HFFc6 (cell line): ENCODE measurements around the gene RAB27B. TPM values are rescaled to one million over a fixed set of nuclear protein-coding genes. Genes with fewer than 3 reads are reported as not detected.

Source experiments
- DNase-seq: peaks from one replicate; pipeline ENCODE4 v3.0.0-alpha.2; 2018
- H3K27ac Mint-ChIP-seq: 2 replicates; pipeline ENCODE4 v1.8.0; 2020; ENCODE audit warnings: mild to moderate bottlenecking, mixed read lengths
- H3K27me3 Mint-ChIP-seq: 2 replicates; pipeline ENCODE4 v1.8.0; 2021; ENCODE audit warnings: mild to moderate bottlenecking, moderate library complexity, mixed read lengths; ENCODE audit not compliant: insufficient read depth
- H3K36me3 Mint-ChIP-seq: 2 replicates; pipeline ENCODE4 v1.8.0; 2021; ENCODE audit warnings: low read depth, mixed read lengths
- H3K4me1 Mint-ChIP-seq: 2 replicates; pipeline ENCODE4 v1.8.0; 2020; ENCODE audit warnings: low read depth, mixed read lengths
- H3K4me3 Mint-ChIP-seq: 2 replicates; pipeline ENCODE4 v1.8.0; 2020; ENCODE audit warnings: mild to moderate bottlenecking, moderate library complexity, mixed read lengths
- H3K9me3 Mint-ChIP-seq: 2 replicates; pipeline ENCODE4 v1.8.0; 2020; ENCODE audit warnings: mild to moderate bottlenecking, mixed read lengths
- total RNA-seq, 6 experiments: library from RNA; stranded (reverse); fragmentation: NEBNext Ultra II Directional; extraction: Animal tissue kit (Norgen Biotek cat#: 25700); gene quantifications; 2 replicates in 1 of 6; 3 replicates in 5 of 6; pipeline ENCODE4 v1.2.3, GENCODE V29; 2021
- TF ChIP-seq, protein P1 (sequence below): fragments of 200-600 bp; sonication (generic); IDR thresholded peaks from 2 replicates; pipeline ENCODE4 v1.5.0; 2021; ENCODE audit warnings: antibody characterized with exemption, mild to moderate bottlenecking

The RAB27B gene
- total RNA-seq, 6 experiments from 2014 or later: 0.34 to 2.2 (median 0.79) TPM

DNA sequence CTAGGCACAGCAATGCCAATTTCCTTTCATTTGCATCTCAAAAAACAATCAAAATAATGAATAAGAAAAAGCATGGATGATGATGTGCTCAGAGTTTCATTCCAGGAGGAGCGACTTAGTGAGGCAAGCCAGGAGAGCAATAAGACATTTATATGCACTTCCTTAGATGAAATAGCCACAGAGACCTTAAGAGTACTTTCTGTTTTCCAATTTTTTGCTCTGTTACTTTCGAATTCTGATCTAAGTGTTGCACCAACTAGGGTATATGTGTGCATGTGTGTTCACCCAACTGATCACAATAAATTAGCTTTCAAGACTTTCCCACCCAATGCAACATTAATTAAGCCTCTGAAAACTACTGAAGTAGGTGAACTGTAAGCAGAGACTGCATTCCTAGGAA, 709 bp downstream of the RAB27B start:
- peaks cover 3% of the 10 kb centered on the region for H3K27me3 Mint-ChIP-seq
- no peak for DNase-seq
- H3K9me3 Mint-ChIP-seq: peaks cover 6% of the 10 kb centered on the region
- H3K4me3 Mint-ChIP-seq: peak overlapping the region; percentile 89
- TF ChIP-seq, protein P1, sequence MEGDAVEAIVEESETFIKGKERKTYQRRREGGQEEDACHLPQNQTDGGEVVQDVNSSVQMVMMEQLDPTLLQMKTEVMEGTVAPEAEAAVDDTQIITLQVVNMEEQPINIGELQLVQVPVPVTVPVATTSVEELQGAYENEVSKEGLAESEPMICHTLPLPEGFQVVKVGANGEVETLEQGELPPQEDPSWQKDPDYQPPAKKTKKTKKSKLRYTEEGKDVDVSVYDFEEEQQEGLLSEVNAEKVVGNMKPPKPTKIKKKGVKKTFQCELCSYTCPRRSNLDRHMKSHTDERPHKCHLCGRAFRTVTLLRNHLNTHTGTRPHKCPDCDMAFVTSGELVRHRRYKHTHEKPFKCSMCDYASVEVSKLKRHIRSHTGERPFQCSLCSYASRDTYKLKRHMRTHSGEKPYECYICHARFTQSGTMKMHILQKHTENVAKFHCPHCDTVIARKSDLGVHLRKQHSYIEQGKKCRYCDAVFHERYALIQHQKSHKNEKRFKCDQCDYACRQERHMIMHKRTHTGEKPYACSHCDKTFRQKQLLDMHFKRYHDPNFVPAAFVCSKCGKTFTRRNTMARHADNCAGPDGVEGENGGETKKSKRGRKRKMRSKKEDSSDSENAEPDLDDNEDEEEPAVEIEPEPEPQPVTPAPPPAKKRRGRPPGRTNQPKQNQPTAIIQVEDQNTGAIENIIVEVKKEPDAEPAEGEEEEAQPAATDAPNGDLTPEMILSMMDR: no peak
- peaks cover 22% of the 10 kb centered on the region for H3K4me1 Mint-ChIP-seq
- H3K36me3 Mint-ChIP-seq: peaks cover 5% of the 10 kb centered on the region; the same call in 1 of the 2 replicates
- H3K27ac Mint-ChIP-seq: peak overlapping the region; percentile 78; the same call in 1 of the 2 replicates

DNA sequence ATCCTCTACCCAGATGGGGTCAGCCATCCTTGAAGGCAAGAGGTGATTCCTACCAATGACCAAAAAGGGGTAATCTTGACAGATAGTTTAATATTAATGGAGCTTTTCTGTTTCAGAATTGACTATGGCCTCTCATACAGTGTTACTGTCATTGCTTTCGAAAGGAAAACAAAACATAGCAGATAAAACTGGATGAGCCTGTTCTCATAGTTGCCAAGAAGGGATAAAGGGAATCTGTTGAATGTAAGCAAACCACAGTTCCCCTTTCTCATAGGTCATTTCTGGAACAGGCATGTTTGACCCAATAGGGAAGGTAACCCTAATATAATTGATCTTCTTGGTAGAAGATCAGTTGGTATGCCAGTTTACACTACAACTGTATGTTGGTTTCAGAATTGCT, 1.6 kb downstream of the RAB27B start:
- H3K36me3 Mint-ChIP-seq: peaks cover 5% of the 10 kb centered on the region; the same call in 1 of the 2 replicates
- H3K27me3 Mint-ChIP-seq: peaks cover 3% of the 10 kb centered on the region
- TF ChIP-seq, protein P1: no peak
- H3K27ac Mint-ChIP-seq: no peak overlapping the region
- no peak overlapping the region for H3K4me3 Mint-ChIP-seq
- peaks cover 16% of the 10 kb centered on the region for H3K4me1 Mint-ChIP-seq
- DNase-seq: no peak
- H3K9me3 Mint-ChIP-seq: peaks cover 6% of the 10 kb centered on the region

DNA sequence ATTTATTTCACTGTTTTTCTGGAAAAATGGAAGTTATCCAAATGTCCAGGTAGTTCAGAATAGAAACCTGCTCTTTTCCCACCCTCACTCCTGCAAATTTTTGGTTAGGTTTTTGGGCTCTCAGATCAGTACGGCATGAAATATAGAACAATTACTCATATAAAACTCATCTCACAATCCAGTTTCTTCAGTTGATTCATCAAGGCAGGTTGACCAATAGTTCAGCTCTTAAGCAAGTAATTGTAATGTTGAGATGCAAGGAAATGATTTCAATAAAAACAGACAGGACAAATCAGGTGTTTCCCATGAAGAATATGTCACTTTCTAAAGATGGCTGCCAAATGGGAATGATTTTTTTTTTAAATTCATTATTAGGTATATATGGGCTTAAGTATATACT, 2.0 kb downstream of the RAB27B start:
- DNase-seq: no peak

DNA sequence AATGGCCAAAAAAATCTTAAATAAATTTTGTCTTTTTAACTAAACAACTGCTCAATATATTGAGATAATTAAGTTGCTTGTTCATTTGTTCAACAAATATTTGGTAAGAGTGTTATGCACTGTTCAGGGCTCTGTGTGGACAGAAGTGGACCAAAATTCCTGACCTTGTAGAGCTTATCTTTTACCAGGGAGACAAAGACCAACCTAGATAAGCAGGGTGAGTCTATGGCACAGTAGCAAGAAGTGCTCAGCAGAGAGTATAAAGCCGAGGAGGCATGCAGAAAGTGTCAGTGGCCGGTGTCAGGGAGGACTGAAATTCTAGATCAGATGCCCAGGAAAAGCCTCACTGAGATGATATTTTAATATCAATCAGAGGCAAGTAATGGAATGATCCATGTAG, 2.6 kb downstream of the RAB27B start:
- Mint-ChIP-seq H3K4me1 (peaks cover 16% of the 10 kb centered on the region), H3K9me3 (peaks cover 6% of the 10 kb centered on the region), H3K36me3 (peaks cover 5% of the 10 kb centered on the region; the same call in 1 of the 2 replicates), H3K27ac (no peak overlapping the region), H3K4me3 (no peak overlapping the region), H3K27me3 (peaks cover 3% of the 10 kb centered on the region)
- TF ChIP-seq, protein P1: no peak
- DNase-seq: no peak

More for the DNA sequence above, 2.0 kb downstream of the RAB27B start:
- no peak overlapping the region for H3K27ac Mint-ChIP-seq
- H3K9me3 Mint-ChIP-seq: peaks cover 6% of the 10 kb centered on the region
- H3K4me1 Mint-ChIP-seq: peaks cover 16% of the 10 kb centered on the region
- H3K36me3 Mint-ChIP-seq: peaks cover 5% of the 10 kb centered on the region; the same call in 1 of the 2 replicates
- H3K4me3 Mint-ChIP-seq: no peak overlapping the region
- TF ChIP-seq, protein P1: no peak
- peaks cover 3% of the 10 kb centered on the region for H3K27me3 Mint-ChIP-seq

DNA sequence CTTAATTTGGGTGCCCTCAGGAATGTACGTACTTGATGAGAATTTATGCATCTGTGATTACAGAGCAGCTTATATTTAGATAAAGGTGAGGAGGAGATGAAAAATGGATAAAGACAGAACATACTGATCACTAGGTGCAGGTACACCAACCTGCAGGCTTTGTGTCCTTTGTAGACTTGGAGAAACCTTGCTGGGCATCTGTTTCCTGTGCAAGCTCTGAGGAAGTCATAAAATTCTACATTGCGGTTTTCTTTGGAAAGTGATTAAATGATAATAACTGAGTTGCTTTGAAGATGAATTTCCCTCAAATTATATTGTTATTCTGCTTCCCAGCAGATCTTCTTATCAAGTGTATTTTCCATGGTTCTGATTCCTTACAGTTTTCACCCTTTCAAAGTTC, 7.7 kb downstream of the RAB27B start:
- TF ChIP-seq, protein P1: no peak
- no peak overlapping the region for H3K4me3 Mint-ChIP-seq
- H3K9me3 Mint-ChIP-seq: peaks cover 6% of the 10 kb centered on the region
- H3K27ac Mint-ChIP-seq: no peak overlapping the region
- no peaks in the 10 kb centered on the region; the same call in 1 of the 2 replicates for H3K4me1 Mint-ChIP-seq
- peaks cover 5% of the 10 kb centered on the region; the same call in 1 of the 2 replicates for H3K36me3 Mint-ChIP-seq
- no peak for DNase-seq
- H3K27me3 Mint-ChIP-seq: peaks cover 5% of the 10 kb centered on the region; the same call in 1 of the 2 replicates
